MM.1S (cell line): ENCODE measurements around the gene INHBC.
A peak's percentile ranks its signal among the peaks of the same experiment; 100 is the strongest.

Experiments
- DNase-seq: peaks from one replicate; pipeline ENCODE4 v3.0.0-alpha.2; 2015
- H2AFZ ChIP-seq: fragments of 300-600 bp; sonication (generic); 2 replicates; pipeline ENCODE4 v1.6.0; 2016; ENCODE audit warnings: antibody characterized with exemption, low read length
- H3F3A ChIP-seq: fragments of 300-600 bp; sonication (generic); 2 replicates; pipeline ENCODE4 v1.6.1; 2016; ENCODE audit warnings: mild to moderate bottlenecking, antibody characterized with exemption, low read length, moderate library complexity, mixed read lengths; ENCODE audit not compliant: insufficient read depth
- H3K27ac ChIP-seq: fragments of 300-600 bp; sonication (generic); 2 replicates; pipeline ENCODE4 v1.5.1; 2016; ENCODE audit warnings: mild to moderate bottlenecking, low read length
- H3K27me3 ChIP-seq: fragments of 300-600 bp; sonication (generic); replicated peaks from 2 replicates; pipeline ENCODE4 v1.6.0; 2016; ENCODE audit warnings: low read length; ENCODE audit not compliant: insufficient read depth
- H3K36me3 ChIP-seq: fragments of 300-600 bp; sonication (generic); replicated peaks from 2 replicates; pipeline ENCODE4 v1.6.1; 2016; ENCODE audit warnings: mild to moderate bottlenecking, low read length, mixed read lengths; ENCODE audit not compliant: insufficient read depth
- H3K4me1 ChIP-seq: fragments of 300-600 bp; sonication (generic); 2 replicates; pipeline ENCODE4 v1.6.1; 2016; ENCODE audit warnings: low read length, mixed read lengths
- H3K4me2 ChIP-seq: fragments of 300-600 bp; sonication (generic); 2 replicates; pipeline ENCODE4 v1.6.0; 2016; ENCODE audit warnings: low read depth, low read length
- H3K4me3 ChIP-seq: fragments of 300-600 bp; sonication (generic); 2 replicates; pipeline ENCODE4 v1.5.1; 2016; ENCODE audit warnings: low read length, mixed read lengths
- H3K79me2 ChIP-seq: fragments of 300-600 bp; sonication (generic); 2 replicates; pipeline ENCODE4 v1.6.1; 2016; ENCODE audit warnings: mixed run types, low read length, mixed read lengths
- H3K9ac ChIP-seq: fragments of 300-600 bp; sonication (generic); 2 replicates; pipeline ENCODE4 v1.6.1; 2016; ENCODE audit warnings: low read length, mixed read lengths
- H3K9me2 ChIP-seq: fragments of 300-600 bp; sonication (generic); replicated peaks from 2 replicates; pipeline ENCODE4 v1.6.1; 2016; ENCODE audit warnings: mild to moderate bottlenecking, low read length, mixed read lengths; ENCODE audit not compliant: insufficient read depth
- H3K9me3 ChIP-seq: fragments of 300-600 bp; sonication (generic); replicated peaks from 2 replicates; pipeline ENCODE4 v1.6.1; 2016; ENCODE audit warnings: mild to moderate bottlenecking, low read length, mixed read lengths; ENCODE audit not compliant: insufficient read depth
- H4K20me1 ChIP-seq: fragments of 300-600 bp; sonication (generic); 2 replicates; pipeline ENCODE4 v1.6.1; 2016; ENCODE audit warnings: mild to moderate bottlenecking, low read length, moderate library complexity, mixed read lengths; ENCODE audit not compliant: insufficient read depth
- CTCF ChIP-seq: fragments of 300-600 bp; sonication (generic); IDR thresholded peaks from 2 replicates; pipeline ENCODE4 v1.5.1; 2016; ENCODE audit warnings: antibody characterized with exemption, low read length, mixed read lengths
- EZH2 ChIP-seq: fragments of 300-600 bp; sonication (generic); optimal IDR thresholded peaks from 2 replicates; pipeline ENCODE3; 2017; ENCODE audit warnings: low read depth, mild to moderate bottlenecking, antibody characterized with exemption, low read length, mixed read lengths
- EZH2phosphoT487 ChIP-seq: fragments of 300-600 bp; sonication (generic); IDR thresholded peaks from 2 replicates; pipeline ENCODE4 v1.6.1; 2018; ENCODE audit warnings: antibody characterized with exemption, low read length

The INHBC gene

GRCh38 chr12:57458665-57459054 is 24.1 kb downstream of the INHBC start:
- peak overlapping the region; percentile 100 for H3K4me2 ChIP-seq
- TF ChIP-seq EZH2, result no peak
- no peak for TF ChIP-seq EZH2phosphoT487
- TF ChIP-seq CTCF, result no peak
- no peaks in the 10 kb centered on the region for H3K9me2 ChIP-seq
- peak overlapping the region; percentile 94 for H2AFZ ChIP-seq
- no peaks in the 10 kb centered on the region for H3K36me3 ChIP-seq
- H3K27me3 ChIP-seq, result peaks cover 13% of the 10 kb centered on the region
- peaks cover 9% of the 10 kb centered on the region for H3F3A ChIP-seq
- no peaks in the 10 kb centered on the region for H3K9me3 ChIP-seq
- peaks cover 24% of the 10 kb centered on the region for H3K4me1 ChIP-seq
- peak overlapping the region; percentile 56; the same call in 1 of the 2 replicates for H3K27ac ChIP-seq
- peak overlapping the region; percentile 80 for H3K4me3 ChIP-seq
- no peaks in the 10 kb centered on the region for H4K20me1 ChIP-seq
- no peak for DNase-seq
- peak overlapping the region; percentile 50; the same call in 1 of the 2 replicates for H3K9ac ChIP-seq
- H3K79me2 ChIP-seq, result no peaks in the 10 kb centered on the region

GRCh38 chr12:57459055-57459749 is 24.6 kb downstream of the INHBC start:
- Histone ChIP-seq H3K9me3 (no peaks in the 10 kb centered on the region), H3K4me2 (peak overlapping the region; percentile 100), H3K4me3 (peak overlapping the region; percentile 80), H3K79me2 (no peaks in the 10 kb centered on the region), H3K27ac (peak overlapping the region; percentile 56; the same call in 1 of the 2 replicates), H3K27me3 (peaks cover 13% of the 10 kb centered on the region), H4K20me1 (no peaks in the 10 kb centered on the region), H3K36me3 (no peaks in the 10 kb centered on the region), H3K9me2 (no peaks in the 10 kb centered on the region), H2AFZ (peak overlapping the region; percentile 94), H3K4me1 (peaks cover 27% of the 10 kb centered on the region), H3F3A (peaks cover 9% of the 10 kb centered on the region), H3K9ac (peak overlapping the region; percentile 50; the same call in 1 of the 2 replicates)
- DNase-seq, result peak; percentile 91
- TF ChIP-seq EZH2, result no peak
- peak; percentile 96 for TF ChIP-seq CTCF

- H3K4me2 ChIP-seq, result peak within 1 kb of the TSS; percentile 100
- H2AFZ ChIP-seq, result peak within 1 kb of the TSS; percentile 94
- no peaks in the 10 kb centered on the region for H3K9me3 ChIP-seq
- H3K79me2 ChIP-seq, result no peaks in the 10 kb centered on the region
- DNase-seq, result no peak
- H3K36me3 ChIP-seq, result no peaks in the 10 kb centered on the region
- H3K9ac ChIP-seq, result peak within 1 kb of the TSS; percentile 50; the same call in 1 of the 2 replicates
- peak within 1 kb of the TSS; percentile 56; the same call in 1 of the 2 replicates for H3K27ac ChIP-seq
- H3K4me3 ChIP-seq, result peak within 1 kb of the TSS; percentile 80
- H3K27me3 ChIP-seq, result peaks cover 19% of the 10 kb centered on the region
- peaks cover 24% of the 10 kb centered on the region for H3K4me1 ChIP-seq
- TF ChIP-seq EZH2phosphoT487, result no peak
- TF ChIP-seq EZH2, result no peak
- TF ChIP-seq CTCF, result no peak
- no peaks in the 10 kb centered on the region for H4K20me1 ChIP-seq
- peaks cover 9% of the 10 kb centered on the region for H3F3A ChIP-seq
- H3K9me2 ChIP-seq, result no peaks in the 10 kb centered on the region
Observed at GRCh38 chr12:57459750-57460467, 25.3 kb downstream of the INHBC start, which contains the start of gene GLI1. TSS of gene GLI1 (plus strand) at chr12:57459785. CDS start at chr12:57463692, 3,907 bp downstream.
